PC-3 (cell line): Measurements from ENCODE around the gene MRM2.

ENCODE experiments used
- CTCF ChIP-seq: fragments of 300-600 bp; sonication (generic); conservative IDR thresholded peaks from 2 replicates; pipeline ENCODE4 v1.5.1; 2017; ENCODE audit warnings: antibody characterized with exemption, low read depth, mild to moderate bottlenecking, low read length
- EZH2 ChIP-seq: fragments of 300-600 bp; sonication (generic); IDR thresholded peaks from one replicate; pipeline ENCODE4 v1.6.1; 2017; ENCODE audit warnings: antibody characterized with exemption, mild to moderate bottlenecking, low read length; ENCODE audit not compliant: unreplicated experiment
- EZH2phosphoT487 ChIP-seq: fragments of 300-600 bp; sonication (generic); IDR thresholded peaks from 2 replicates; pipeline ENCODE4 v1.6.1; 2018; ENCODE audit warnings: mild to moderate bottlenecking, antibody characterized with exemption, low read length, borderline replicate concordance

- TF ChIP-seq CTCF (no peak), EZH2 (no peak), EZH2phosphoT487 (no peak)
Measured at GRCh38 chr7:2199956-2200583, 41.9 kb downstream of the MRM2 start.
